HEK293 (cell line): ENCODE data around the gene LST1.
A peak's percentile ranks its signal among the peaks of the same experiment; 100 is the strongest.

ENCODE experiments used
- KLF8 ChIP-seq: fragments of 450-650 bp; formaldehyde crosslinking; IDR thresholded peaks from 2 replicates; pipeline ENCODE4 v1.5.1; 2016; ENCODE audit warnings: missing biosample characterization, missing genetic modification characterization
- SP2 ChIP-seq: fragments of 450-650 bp; formaldehyde crosslinking; IDR thresholded peaks from 2 replicates; pipeline ENCODE4 v1.5.1; 2016; ENCODE audit warnings: missing biosample characterization, missing genetic modification characterization
- ZNF114 ChIP-seq: fragments of 450-650 bp; formaldehyde crosslinking; IDR thresholded peaks from 2 replicates; pipeline ENCODE4 v1.5.0; 2017; ENCODE audit warnings: missing biosample characterization, missing genetic modification characterization
- ZNF174 ChIP-seq: fragments of 450-650 bp; formaldehyde crosslinking; IDR thresholded peaks from 2 replicates; pipeline ENCODE4 v1.5.0; 2017; ENCODE audit warnings: missing biosample characterization, mild to moderate bottlenecking, missing genetic modification characterization
- ZNF24 ChIP-seq: fragments of 450-650 bp; formaldehyde crosslinking; IDR thresholded peaks from 2 replicates; pipeline ENCODE4 v1.5.1; 2016; ENCODE audit warnings: missing biosample characterization, missing genetic modification characterization
- ZNF48 ChIP-seq: fragments of 450-650 bp; formaldehyde crosslinking; IDR thresholded peaks from 2 replicates; pipeline ENCODE4 v1.5.1; 2016; ENCODE audit warnings: missing biosample characterization, missing genetic modification characterization
- ZNF600 ChIP-seq: fragments of 450-650 bp; formaldehyde crosslinking; IDR thresholded peaks from 2 replicates; pipeline ENCODE4 v1.5.1; 2016; ENCODE audit warnings: missing biosample characterization, missing genetic modification characterization
- ZNF624 ChIP-seq: fragments of 450-650 bp; formaldehyde crosslinking; IDR thresholded peaks from 2 replicates; pipeline ENCODE4 v1.5.1; 2017; ENCODE audit warnings: missing biosample characterization, missing genetic modification characterization
- ZNF660 ChIP-seq: fragments of 450-650 bp; IDR thresholded peaks from 2 replicates; pipeline ENCODE4 v1.5.1; 2018; ENCODE audit warnings: missing biosample characterization, mild to moderate bottlenecking, missing genetic modification characterization
- ZNF76 ChIP-seq: fragments of 450-650 bp; formaldehyde crosslinking; IDR thresholded peaks from 2 replicates; pipeline ENCODE4; 2016; ENCODE audit warnings: low read depth, missing biosample characterization, missing genetic modification characterization, borderline replicate concordance
- ZNF792 ChIP-seq: fragments of 450-650 bp; formaldehyde crosslinking; IDR thresholded peaks from 2 replicates; pipeline ENCODE4 v1.5.1; 2016; ENCODE audit warnings: missing biosample characterization, missing genetic modification characterization
- ZSCAN23 ChIP-seq: fragments of 450-650 bp; formaldehyde crosslinking; IDR thresholded peaks from 2 replicates; pipeline ENCODE4 v1.5.1; 2016; ENCODE audit warnings: missing biosample characterization, missing genetic modification characterization
- TF ChIP-seq, protein P1 (sequence below): fragments of 450-650 bp; formaldehyde crosslinking; IDR thresholded peaks from 2 replicates; pipeline ENCODE4 v1.5.1; 2016; ENCODE audit warnings: missing biosample characterization, missing genetic modification characterization
- TF ChIP-seq, protein P2 (sequence below): fragments of 450-650 bp; formaldehyde crosslinking; IDR thresholded peaks from 2 replicates; pipeline ENCODE4 v1.5.1; 2017; ENCODE audit warnings: missing biosample characterization, missing genetic modification characterization
- TF ChIP-seq, protein P3 (sequence below): fragments of 450-650 bp; IDR thresholded peaks from 2 replicates; pipeline ENCODE4 v1.5.1; 2018; ENCODE audit warnings: missing biosample characterization, mild to moderate bottlenecking, missing genetic modification characterization
- TF ChIP-seq, protein P4 (sequence below): fragments of 450-650 bp; formaldehyde crosslinking; conservative IDR thresholded peaks from 2 replicates; pipeline ENCODE4 v1.5.1; 2016; ENCODE audit warnings: low read depth, missing biosample characterization, missing genetic modification characterization
- TF ChIP-seq, protein P5 (sequence below): fragments of 450-650 bp; formaldehyde crosslinking; IDR thresholded peaks from 2 replicates; pipeline ENCODE4 v1.5.1; 2016; ENCODE audit warnings: missing biosample characterization, missing genetic modification characterization, low read depth
- TF ChIP-seq, protein P6 (sequence below): fragments of 450-650 bp; formaldehyde crosslinking; IDR thresholded peaks from 2 replicates; pipeline ENCODE4; 2016; ENCODE audit warnings: missing biosample characterization, missing genetic modification characterization
- TF ChIP-seq, protein P7 (sequence below): fragments of 450-650 bp; formaldehyde crosslinking; IDR thresholded peaks from 2 replicates; pipeline ENCODE4 v1.5.1; 2017; ENCODE audit warnings: missing biosample characterization, missing genetic modification characterization

LST1 gene

DNA sequence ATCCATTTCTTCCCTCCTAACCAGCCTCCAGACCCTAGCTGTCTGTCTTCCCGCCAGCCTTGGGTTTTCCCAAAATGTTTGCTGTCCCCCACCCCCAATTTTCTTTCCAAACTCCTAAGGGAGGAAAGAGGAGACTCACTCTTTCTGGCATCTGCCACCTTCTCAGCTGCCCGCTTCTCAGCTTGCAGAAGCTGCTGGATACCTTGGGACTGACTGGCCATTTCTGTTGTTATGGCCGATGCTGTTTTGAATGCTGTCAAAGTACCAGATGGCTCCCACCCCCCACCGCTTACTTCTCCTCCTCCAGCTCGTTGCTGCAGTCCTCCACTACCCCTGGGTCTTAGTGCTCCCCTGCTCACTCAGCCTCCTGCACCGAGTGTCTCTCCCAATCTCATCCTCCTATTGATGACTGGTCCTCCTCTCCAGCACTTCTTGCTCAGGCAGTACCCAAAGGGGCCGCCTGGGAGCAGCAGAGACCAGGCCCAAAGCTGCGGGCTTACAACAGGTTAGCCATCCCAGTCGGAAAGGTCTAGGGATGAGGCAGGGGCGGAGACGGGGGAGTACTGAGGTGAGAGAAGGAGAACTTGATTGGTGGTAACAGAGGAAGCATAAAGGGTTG lies 39.6 kb upstream of the LST1 start, which contains the start of gene ATP6V1G2 (continued):
- TF ChIP-seq ZNF600 (tag by site-specific recombination) (peak; percentile 8; the same call in 1 of the 2 replicates), ZNF624 (tag by site-specific recombination) (no peak), SP2 (peak; percentile 75), ZNF174 (tag by site-specific recombination) (no peak), ZNF48 (tag by site-specific recombination) (no peak), ZNF114 (no peak), ZNF660 (peak; percentile 96), ZNF792 (tag by site-specific recombination) (no peak), ZNF24 (tag by site-specific recombination) (0 out of 2 replicates have a peak, but pooled peaks have one; percentile 65), ZSCAN23 (tag by site-specific recombination) (no peak), ZNF76 (tag by site-specific recombination) (peak; percentile 8; the same call in 1 of the 2 replicates), KLF8 (tag by site-specific recombination) (no peak; the same call in 1 of the 2 replicates)
- TF ChIP-seq, protein P1, sequence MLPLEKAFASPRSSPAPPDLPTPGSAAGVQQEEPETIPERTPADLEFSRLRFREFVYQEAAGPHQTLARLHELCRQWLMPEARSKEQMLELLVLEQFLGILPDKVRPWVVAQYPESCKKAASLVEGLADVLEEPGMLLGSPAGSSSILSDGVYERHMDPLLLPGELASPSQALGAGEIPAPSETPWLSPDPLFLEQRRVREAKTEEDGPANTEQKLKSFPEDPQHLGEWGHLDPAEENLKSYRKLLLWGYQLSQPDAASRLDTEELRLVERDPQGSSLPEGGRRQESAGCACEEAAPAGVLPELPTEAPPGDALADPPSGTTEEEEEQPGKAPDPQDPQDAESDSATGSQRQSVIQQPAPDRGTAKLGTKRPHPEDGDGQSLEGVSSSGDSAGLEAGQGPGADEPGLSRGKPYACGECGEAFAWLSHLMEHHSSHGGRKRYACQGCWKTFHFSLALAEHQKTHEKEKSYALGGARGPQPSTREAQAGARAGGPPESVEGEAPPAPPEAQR (tag by site-specific recombination), result no peak
- TF ChIP-seq, protein P2, sequence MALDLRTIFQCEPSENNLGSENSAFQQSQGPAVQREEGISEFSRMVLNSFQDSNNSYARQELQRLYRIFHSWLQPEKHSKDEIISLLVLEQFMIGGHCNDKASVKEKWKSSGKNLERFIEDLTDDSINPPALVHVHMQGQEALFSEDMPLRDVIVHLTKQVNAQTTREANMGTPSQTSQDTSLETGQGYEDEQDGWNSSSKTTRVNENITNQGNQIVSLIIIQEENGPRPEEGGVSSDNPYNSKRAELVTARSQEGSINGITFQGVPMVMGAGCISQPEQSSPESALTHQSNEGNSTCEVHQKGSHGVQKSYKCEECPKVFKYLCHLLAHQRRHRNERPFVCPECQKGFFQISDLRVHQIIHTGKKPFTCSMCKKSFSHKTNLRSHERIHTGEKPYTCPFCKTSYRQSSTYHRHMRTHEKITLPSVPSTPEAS (tag by site-specific recombination), result no peak
- TF ChIP-seq, protein P3, sequence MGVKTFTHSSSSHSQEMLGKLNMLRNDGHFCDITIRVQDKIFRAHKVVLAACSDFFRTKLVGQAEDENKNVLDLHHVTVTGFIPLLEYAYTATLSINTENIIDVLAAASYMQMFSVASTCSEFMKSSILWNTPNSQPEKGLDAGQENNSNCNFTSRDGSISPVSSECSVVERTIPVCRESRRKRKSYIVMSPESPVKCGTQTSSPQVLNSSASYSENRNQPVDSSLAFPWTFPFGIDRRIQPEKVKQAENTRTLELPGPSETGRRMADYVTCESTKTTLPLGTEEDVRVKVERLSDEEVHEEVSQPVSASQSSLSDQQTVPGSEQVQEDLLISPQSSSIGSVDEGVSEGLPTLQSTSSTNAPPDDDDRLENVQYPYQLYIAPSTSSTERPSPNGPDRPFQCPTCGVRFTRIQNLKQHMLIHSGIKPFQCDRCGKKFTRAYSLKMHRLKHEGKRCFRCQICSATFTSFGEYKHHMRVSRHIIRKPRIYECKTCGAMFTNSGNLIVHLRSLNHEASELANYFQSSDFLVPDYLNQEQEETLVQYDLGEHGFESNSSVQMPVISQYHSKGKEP (tag by site-specific recombination), result peak; percentile 79; the same call in 1 of the 2 replicates
- TF ChIP-seq, protein P4, sequence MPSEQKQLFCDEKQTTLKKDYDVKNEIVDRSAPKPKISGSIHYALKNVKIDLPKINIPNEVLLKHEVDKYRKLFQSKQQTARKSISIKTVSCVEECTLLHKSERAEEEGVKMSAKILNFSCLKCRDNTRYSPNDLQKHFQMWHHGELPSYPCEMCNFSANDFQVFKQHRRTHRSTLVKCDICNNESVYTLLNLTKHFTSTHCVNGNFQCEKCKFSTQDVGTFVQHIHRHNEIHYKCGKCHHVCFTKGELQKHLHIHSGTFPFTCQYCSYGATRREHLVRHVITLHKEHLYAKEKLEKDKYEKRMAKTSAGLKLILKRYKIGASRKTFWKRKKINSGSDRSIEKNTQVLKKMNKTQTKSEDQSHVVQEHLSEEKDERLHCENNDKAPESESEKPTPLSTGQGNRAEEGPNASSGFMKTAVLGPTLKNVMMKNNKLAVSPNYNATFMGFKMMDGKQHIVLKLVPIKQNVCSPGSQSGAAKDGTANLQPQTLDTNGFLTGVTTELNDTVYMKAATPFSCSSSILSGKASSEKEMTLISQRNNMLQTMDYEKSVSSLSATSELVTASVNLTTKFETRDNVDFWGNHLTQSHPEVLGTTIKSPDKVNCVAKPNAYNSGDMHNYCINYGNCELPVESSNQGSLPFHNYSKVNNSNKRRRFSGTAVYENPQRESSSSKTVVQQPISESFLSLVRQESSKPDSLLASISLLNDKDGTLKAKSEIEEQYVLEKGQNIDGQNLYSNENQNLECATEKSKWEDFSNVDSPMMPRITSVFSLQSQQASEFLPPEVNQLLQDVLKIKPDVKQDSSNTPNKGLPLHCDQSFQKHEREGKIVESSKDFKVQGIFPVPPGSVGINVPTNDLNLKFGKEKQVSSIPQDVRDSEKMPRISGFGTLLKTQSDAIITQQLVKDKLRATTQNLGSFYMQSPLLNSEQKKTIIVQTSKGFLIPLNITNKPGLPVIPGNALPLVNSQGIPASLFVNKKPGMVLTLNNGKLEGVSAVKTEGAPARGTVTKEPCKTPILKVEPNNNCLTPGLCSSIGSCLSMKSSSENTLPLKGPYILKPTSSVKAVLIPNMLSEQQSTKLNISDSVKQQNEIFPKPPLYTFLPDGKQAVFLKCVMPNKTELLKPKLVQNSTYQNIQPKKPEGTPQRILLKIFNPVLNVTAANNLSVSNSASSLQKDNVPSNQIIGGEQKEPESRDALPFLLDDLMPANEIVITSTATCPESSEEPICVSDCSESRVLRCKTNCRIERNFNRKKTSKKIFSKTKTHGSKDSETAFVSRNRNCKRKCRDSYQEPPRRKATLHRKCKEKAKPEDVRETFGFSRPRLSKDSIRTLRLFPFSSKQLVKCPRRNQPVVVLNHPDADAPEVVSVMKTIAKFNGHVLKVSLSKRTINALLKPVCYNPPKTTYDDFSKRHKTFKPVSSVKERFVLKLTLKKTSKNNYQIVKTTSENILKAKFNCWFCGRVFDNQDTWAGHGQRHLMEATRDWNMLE, result no peak
- TF ChIP-seq, protein P5, sequence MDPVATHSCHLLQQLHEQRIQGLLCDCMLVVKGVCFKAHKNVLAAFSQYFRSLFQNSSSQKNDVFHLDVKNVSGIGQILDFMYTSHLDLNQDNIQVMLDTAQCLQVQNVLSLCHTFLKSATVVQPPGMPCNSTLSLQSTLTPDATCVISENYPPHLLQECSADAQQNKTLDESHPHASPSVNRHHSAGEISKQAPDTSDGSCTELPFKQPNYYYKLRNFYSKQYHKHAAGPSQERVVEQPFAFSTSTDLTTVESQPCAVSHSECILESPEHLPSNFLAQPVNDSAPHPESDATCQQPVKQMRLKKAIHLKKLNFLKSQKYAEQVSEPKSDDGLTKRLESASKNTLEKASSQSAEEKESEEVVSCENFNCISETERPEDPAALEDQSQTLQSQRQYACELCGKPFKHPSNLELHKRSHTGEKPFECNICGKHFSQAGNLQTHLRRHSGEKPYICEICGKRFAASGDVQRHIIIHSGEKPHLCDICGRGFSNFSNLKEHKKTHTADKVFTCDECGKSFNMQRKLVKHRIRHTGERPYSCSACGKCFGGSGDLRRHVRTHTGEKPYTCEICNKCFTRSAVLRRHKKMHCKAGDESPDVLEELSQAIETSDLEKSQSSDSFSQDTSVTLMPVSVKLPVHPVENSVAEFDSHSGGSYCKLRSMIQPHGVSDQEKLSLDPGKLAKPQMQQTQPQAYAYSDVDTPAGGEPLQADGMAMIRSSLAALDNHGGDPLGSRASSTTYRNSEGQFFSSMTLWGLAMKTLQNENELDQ, result no peak
- TF ChIP-seq, protein P6, sequence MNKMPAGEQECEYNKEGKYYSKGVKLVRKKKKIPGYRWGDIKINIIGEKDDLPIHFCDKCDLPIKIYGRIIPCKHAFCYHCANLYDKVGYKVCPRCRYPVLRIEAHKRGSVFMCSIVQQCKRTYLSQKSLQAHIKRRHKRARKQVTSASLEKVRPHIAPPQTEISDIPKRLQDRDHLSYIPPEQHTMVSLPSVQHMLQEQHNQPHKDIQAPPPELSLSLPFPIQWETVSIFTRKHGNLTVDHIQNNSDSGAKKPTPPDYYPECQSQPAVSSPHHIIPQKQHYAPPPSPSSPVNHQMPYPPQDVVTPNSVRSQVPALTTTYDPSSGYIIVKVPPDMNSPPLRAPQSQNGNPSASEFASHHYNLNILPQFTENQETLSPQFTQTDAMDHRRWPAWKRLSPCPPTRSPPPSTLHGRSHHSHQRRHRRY (tag by site-specific recombination), result no peak
- TF ChIP-seq, protein P7, sequence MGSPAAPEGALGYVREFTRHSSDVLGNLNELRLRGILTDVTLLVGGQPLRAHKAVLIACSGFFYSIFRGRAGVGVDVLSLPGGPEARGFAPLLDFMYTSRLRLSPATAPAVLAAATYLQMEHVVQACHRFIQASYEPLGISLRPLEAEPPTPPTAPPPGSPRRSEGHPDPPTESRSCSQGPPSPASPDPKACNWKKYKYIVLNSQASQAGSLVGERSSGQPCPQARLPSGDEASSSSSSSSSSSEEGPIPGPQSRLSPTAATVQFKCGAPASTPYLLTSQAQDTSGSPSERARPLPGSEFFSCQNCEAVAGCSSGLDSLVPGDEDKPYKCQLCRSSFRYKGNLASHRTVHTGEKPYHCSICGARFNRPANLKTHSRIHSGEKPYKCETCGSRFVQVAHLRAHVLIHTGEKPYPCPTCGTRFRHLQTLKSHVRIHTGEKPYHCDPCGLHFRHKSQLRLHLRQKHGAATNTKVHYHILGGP (tag by site-specific recombination), result no peak
